ENCODE results near the gene FAM20C. TPM values are rescaled to one million over a fixed set of nuclear protein-coding genes. Genes with fewer than 3 reads are reported as not detected.

FAM20C gene
- total RNA-seq, 1 experiment from 2014 or later: 62.4 TPM

- no peaks in the 10 kb centered on the region for H3K36me3 ChIP-seq (ENCODE audit: control insufficient read depth, insufficient read depth, low read length)
- H3K4me3 ChIP-seq (ENCODE audit: low read depth in 2 of 2, low read length in 2 of 2): no peak overlapping the region
- BruUV-seq (replicated peaks): no TSS peak
- ChIA-PET CTCF (no interaction called here), POLR2A (no interaction called here)
- ATAC-seq (no peak), DNase-seq (ENCODE audit: low read depth, low spot score) (no peak)
- in situ Hi-C loops (cut with HindIII; ENCODE audit: low pct_unique_long_range_greater_than_20kb, low sequenced_read_pairs): no loop called here
- peaks cover 5% of the 10 kb centered on the region for H3K4me1 ChIP-seq (ENCODE audit: control insufficient read depth, insufficient read depth, low read length)
- TF ChIP-seq POLR2AphosphoS5 (IDR thresholded peaks at IDR 0.05; ENCODE audit: low read depth, low read length) (no peak), CTCF (IDR thresholded peaks at IDR 0.05) (no peak), SIN3A (IDR thresholded peaks at IDR 0.05; ENCODE audit: borderline replicate concordance, insufficient read depth, low read depth, low read length) (no peak), TCF7L2 (IDR thresholded peaks at IDR 0.05; ENCODE audit: low read depth, low read length) (no peak)
- TF ChIP-seq, protein P1, sequence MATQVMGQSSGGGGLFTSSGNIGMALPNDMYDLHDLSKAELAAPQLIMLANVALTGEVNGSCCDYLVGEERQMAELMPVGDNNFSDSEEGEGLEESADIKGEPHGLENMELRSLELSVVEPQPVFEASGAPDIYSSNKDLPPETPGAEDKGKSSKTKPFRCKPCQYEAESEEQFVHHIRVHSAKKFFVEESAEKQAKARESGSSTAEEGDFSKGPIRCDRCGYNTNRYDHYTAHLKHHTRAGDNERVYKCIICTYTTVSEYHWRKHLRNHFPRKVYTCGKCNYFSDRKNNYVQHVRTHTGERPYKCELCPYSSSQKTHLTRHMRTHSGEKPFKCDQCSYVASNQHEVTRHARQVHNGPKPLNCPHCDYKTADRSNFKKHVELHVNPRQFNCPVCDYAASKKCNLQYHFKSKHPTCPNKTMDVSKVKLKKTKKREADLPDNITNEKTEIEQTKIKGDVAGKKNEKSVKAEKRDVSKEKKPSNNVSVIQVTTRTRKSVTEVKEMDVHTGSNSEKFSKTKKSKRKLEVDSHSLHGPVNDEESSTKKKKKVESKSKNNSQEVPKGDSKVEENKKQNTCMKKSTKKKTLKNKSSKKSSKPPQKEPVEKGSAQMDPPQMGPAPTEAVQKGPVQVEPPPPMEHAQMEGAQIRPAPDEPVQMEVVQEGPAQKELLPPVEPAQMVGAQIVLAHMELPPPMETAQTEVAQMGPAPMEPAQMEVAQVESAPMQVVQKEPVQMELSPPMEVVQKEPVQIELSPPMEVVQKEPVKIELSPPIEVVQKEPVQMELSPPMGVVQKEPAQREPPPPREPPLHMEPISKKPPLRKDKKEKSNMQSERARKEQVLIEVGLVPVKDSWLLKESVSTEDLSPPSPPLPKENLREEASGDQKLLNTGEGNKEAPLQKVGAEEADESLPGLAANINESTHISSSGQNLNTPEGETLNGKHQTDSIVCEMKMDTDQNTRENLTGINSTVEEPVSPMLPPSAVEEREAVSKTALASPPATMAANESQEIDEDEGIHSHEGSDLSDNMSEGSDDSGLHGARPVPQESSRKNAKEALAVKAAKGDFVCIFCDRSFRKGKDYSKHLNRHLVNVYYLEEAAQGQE (IDR thresholded peaks at IDR 0.05; ENCODE audit: insufficient read depth in 1 of 2, low read depth in 2 of 2, low read length in 1 of 2): no peak
- intact Hi-C loops (cut with micrococcal nuclease; ENCODE audit: unreplicated experiment): no loop called here
- no peak overlapping the region for H3K27ac ChIP-seq (ENCODE audit: low read length)
- no peaks in the 10 kb centered on the region for H3K27me3 ChIP-seq (ENCODE audit: control insufficient read depth, insufficient read depth, low read length)
- no peaks in the 10 kb centered on the region for H3K9me3 ChIP-seq (ENCODE audit: control insufficient read depth, insufficient read depth, low read depth, low read length)
Observed at GRCh38 chr7:187227-187927, 5.0 kb upstream of the FAM20C start.

DNA sequence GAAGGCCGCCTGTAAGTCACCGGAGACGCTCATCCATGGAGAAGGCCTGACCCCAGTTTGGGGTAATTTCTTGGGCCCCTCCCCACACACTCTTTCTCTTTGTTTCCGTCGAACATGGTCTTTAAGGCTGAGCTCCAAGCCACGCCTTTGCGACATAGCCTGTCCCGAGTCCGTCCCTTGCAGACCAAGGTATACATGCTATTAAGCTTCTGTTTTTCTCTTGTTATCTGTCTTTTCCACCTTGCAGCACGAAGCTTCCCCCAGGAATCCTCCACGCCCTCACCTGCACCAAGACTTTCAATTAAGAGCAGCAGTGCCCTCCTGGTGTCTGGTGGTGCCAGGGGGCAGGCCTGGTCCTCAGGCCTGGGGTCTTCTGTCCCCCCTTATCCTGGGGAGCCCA lies 4.2 kb upstream of the FAM20C start:
- ATAC-seq: no peak
- Histone ChIP-seq H3K36me3 (ENCODE audit: control insufficient read depth, insufficient read depth, low read length) (no peaks in the 10 kb centered on the region), H3K4me1 (ENCODE audit: control insufficient read depth, insufficient read depth, low read length) (peaks cover 5% of the 10 kb centered on the region), H3K27me3 (ENCODE audit: control insufficient read depth, insufficient read depth, low read length) (no peaks in the 10 kb centered on the region), H3K9me3 (ENCODE audit: control insufficient read depth, insufficient read depth, low read depth, low read length) (no peaks in the 10 kb centered on the region), H3K27ac (ENCODE audit: low read length) (no peak overlapping the region), H3K4me3 (ENCODE audit: low read depth in 2 of 2, low read length in 2 of 2) (no peak overlapping the region)
- no TSS peak for BruUV-seq (replicated peaks)
- in situ Hi-C loops (cut with HindIII; ENCODE audit: low pct_unique_long_range_greater_than_20kb, low sequenced_read_pairs) (no loop called here), intact Hi-C loops (cut with micrococcal nuclease; ENCODE audit: unreplicated experiment) (no loop called here)
- POLR2A ChIA-PET: no interaction called here
- no peak for DNase-seq (ENCODE audit: low read depth, low spot score)
- TF ChIP-seq, protein P1 (IDR thresholded peaks at IDR 0.05; ENCODE audit: insufficient read depth in 1 of 2, low read depth in 2 of 2, low read length in 1 of 2): no peak
- no peak for TF ChIP-seq TCF7L2 (IDR thresholded peaks at IDR 0.05; ENCODE audit: low read depth, low read length)
- no peak for TF ChIP-seq SIN3A (IDR thresholded peaks at IDR 0.05; ENCODE audit: borderline replicate concordance, insufficient read depth, low read depth, low read length)
- no peak for TF ChIP-seq CTCF (IDR thresholded peaks at IDR 0.05)
- TF ChIP-seq POLR2AphosphoS5 (IDR thresholded peaks at IDR 0.05; ENCODE audit: low read depth, low read length): no peak
- CTCF ChIA-PET: no interaction called here

Measured in Panc1 (cell line).